Measurements from ENCODE around the gene LY6G6C. TPM values are rescaled to one million over a fixed set of nuclear protein-coding genes. Genes with fewer than 3 reads are reported as not detected.

LY6G6C gene
- total RNA-seq, 1 donor from 2014 or later: not detected

GRCh38 chr6:31687321-31687720 lies 34.2 kb downstream of the LY6G6C start:
- no peak for DNase-seq (ENCODE audit: extremely low read depth, low read depth, low spot score)

- no peak for DNase-seq (ENCODE audit: extremely low read depth, low read depth, low spot score)
Observed at GRCh38 chr6:31686483-31686882, 35.1 kb downstream of the LY6G6C start.

- no peak for DNase-seq (ENCODE audit: extremely low read depth, low read depth, low spot score)
Observed at GRCh38 chr6:31683591-31683990, 38.0 kb downstream of the LY6G6C start.

- DNase-seq (ENCODE audit: extremely low read depth, low read depth, low spot score): no peak
Observed at GRCh38 chr6:31681135-31681671, 40.3 kb downstream of the LY6G6C start.

GRCh38 chr6:31680226-31681134 lies 41.1 kb downstream of the LY6G6C start, which contains the start of gene LY6G5C:
Gene LY6G5C (minus strand): TSS chr6:31681067. CDS start chr6:31680373, 694 bp downstream.
- DNase-seq (ENCODE audit: extremely low read depth, low read depth, low spot score): no peak

GRCh38 chr6:31677955-31678354 lies 43.6 kb downstream of the LY6G6C start:
- DNase-seq (ENCODE audit: extremely low read depth, low read depth, low spot score): no peak

GRCh38 chr6:31676904-31677303 lies 44.6 kb downstream of the LY6G6C start:
- no peak for DNase-seq (ENCODE audit: extremely low read depth, low read depth, low spot score)

GRCh38 chr6:31676322-31676903 lies 45.1 kb downstream of the LY6G6C start:
- DNase-seq (ENCODE audit: extremely low read depth, low read depth, low spot score): no peak

GRCh38 chr6:31669676-31670075 lies 51.9 kb downstream of the LY6G6C start, which contains the start of gene LY6G5B:
Gene LY6G5B (plus strand): TSS chr6:31669976. CDS start chr6:31670951, 975 bp downstream.
- no peak for DNase-seq (ENCODE audit: extremely low read depth, low read depth, low spot score)

Other genes starting within 250 kb of the LY6G6C start
- 14.5 and 19.1 TPM in 2 replicates for gene MICB, start 223.6 kb downstream of the LY6G6C start, total RNA-seq
- not detected in 2 replicates for gene MCCD1, start 192.8 kb downstream of the LY6G6C start, total RNA-seq
- 230 and 249 TPM in 2 replicates for gene DDX39B, start 179.7 kb downstream of the LY6G6C start, total RNA-seq
- 0.18 and 1.2 TPM in 2 replicates for gene ATP6V1G2, start 175.1 kb downstream of the LY6G6C start, total RNA-seq
- 20.6 and 27.7 TPM in 2 replicates for gene NFKBIL1, start 174.1 kb downstream of the LY6G6C start, total RNA-seq
- gene LTA, start 149.5 kb downstream of the LY6G6C start, total RNA-seq: 0.53 TPM in 1 of 2 replicates, not detected in the other
- gene TNF, start 146.2 kb downstream of the LY6G6C start, total RNA-seq: 0.88 and 4.4 TPM in 2 replicates
- gene LTB, start 139.3 kb downstream of the LY6G6C start, total RNA-seq: 16.5 and 41.8 TPM in 2 replicates
- 0.87 and 0.99 TPM in 2 replicates for gene LST1, start 135.5 kb downstream of the LY6G6C start, total RNA-seq
- gene NCR3, start 128.7 kb downstream of the LY6G6C start, total RNA-seq: not detected in 2 replicates
- not detected in 2 replicates for gene AIF1, start 106.5 kb downstream of the LY6G6C start, total RNA-seq
- gene PRRC2A, start 101.0 kb downstream of the LY6G6C start, total RNA-seq: 125 and 166 TPM in 2 replicates
- 259 and 375 TPM in 2 replicates for gene BAG6, start 69.1 kb downstream of the LY6G6C start, total RNA-seq
- gene APOM, start 65.9 kb downstream of the LY6G6C start, total RNA-seq: not detected in 2 replicates
- 19.1 and 19.6 TPM in 2 replicates for gene C6orf47, start 61.0 kb downstream of the LY6G6C start, total RNA-seq
- gene GPANK1, start 56.7 kb downstream of the LY6G6C start, total RNA-seq: 13.0 and 14.5 TPM in 2 replicates
- gene CSNK2B, start 55.7 kb downstream of the LY6G6C start, total RNA-seq: 292 and 314 TPM in 2 replicates
- 2.6 and 7.9 TPM in 2 replicates for gene LY6G5B, start 51.8 kb downstream of the LY6G6C start, total RNA-seq
- gene LY6G5C, start 40.7 kb downstream of the LY6G6C start, total RNA-seq: 3.7 and 4.1 TPM in 2 replicates
- 35.7 and 49.2 TPM in 2 replicates for gene ABHD16A, start 18.4 kb downstream of the LY6G6C start, total RNA-seq
- gene LY6G6F, start 14.9 kb downstream of the LY6G6C start, total RNA-seq: not detected in 2 replicates
- not detected in 2 replicates for gene LY6G6D, start 6.4 kb downstream of the LY6G6C start, total RNA-seq
- gene MPIG6B, start 1.6 kb upstream of the LY6G6C start, total RNA-seq: not detected in 2 replicates
- 110 and 138 TPM in 2 replicates for gene DDAH2, start 7.6 kb upstream of the LY6G6C start, total RNA-seq
- gene CLIC1, start 14.8 kb upstream of the LY6G6C start, total RNA-seq: 541 and 655 TPM in 2 replicates
- gene MSH5, start 18.3 kb upstream of the LY6G6C start, total RNA-seq: 3.7 and 18.7 TPM in 2 replicates
- gene SAPCD1, start 40.9 kb upstream of the LY6G6C start, total RNA-seq: 3.3 and 3.9 TPM in 2 replicates
- gene VWA7, start 55.6 kb upstream of the LY6G6C start, total RNA-seq: 0.34 and 0.58 TPM in 2 replicates
- gene VARS1, start 74.0 kb upstream of the LY6G6C start, total RNA-seq: 90.9 and 105 TPM in 2 replicates
- gene LSM2, start 85.2 kb upstream of the LY6G6C start, total RNA-seq: 45.3 and 74.3 TPM in 2 replicates
- 0.44 and 0.53 TPM in 2 replicates for gene HSPA1L, start 93.5 kb upstream of the LY6G6C start, total RNA-seq
- gene HSPA1A, start 93.8 kb upstream of the LY6G6C start, total RNA-seq: 140 and 161 TPM in 2 replicates
- gene HSPA1B, start 106.0 kb upstream of the LY6G6C start, total RNA-seq: 76.3 and 95.3 TPM in 2 replicates
- gene NEU1, start 141.1 kb upstream of the LY6G6C start, total RNA-seq: 82.6 and 83.5 TPM in 2 replicates
- 0.05 and 1.7 TPM in 2 replicates for gene SLC44A4, start 157.3 kb upstream of the LY6G6C start, total RNA-seq
- gene EHMT2, start 176.0 kb upstream of the LY6G6C start, total RNA-seq: 39.0 and 46.4 TPM in 2 replicates
- 1.7 TPM in 2 replicates for gene ZBTB12, start 180.3 kb upstream of the LY6G6C start, total RNA-seq
- not detected in 2 replicates for gene C2, start 206.0 kb upstream of the LY6G6C start, total RNA-seq
- gene CFB, start 224.3 kb upstream of the LY6G6C start, total RNA-seq: 0.53 and 2.3 TPM in 2 replicates
- 101 and 117 TPM in 2 replicates for gene NELFE, start 237.2 kb upstream of the LY6G6C start, total RNA-seq
- gene SKIC2, start 237.4 kb upstream of the LY6G6C start, total RNA-seq: 42.1 and 46.3 TPM in 2 replicates

All from glomerular endothelial cell (primary cell).